ENCODE data around the gene PIWIL1. TPM values are rescaled to one million over a fixed set of nuclear protein-coding genes. Genes with fewer than 3 reads are reported as not detected.

The PIWIL1 gene
- total RNA-seq, 1 donor = not detected

DNA sequence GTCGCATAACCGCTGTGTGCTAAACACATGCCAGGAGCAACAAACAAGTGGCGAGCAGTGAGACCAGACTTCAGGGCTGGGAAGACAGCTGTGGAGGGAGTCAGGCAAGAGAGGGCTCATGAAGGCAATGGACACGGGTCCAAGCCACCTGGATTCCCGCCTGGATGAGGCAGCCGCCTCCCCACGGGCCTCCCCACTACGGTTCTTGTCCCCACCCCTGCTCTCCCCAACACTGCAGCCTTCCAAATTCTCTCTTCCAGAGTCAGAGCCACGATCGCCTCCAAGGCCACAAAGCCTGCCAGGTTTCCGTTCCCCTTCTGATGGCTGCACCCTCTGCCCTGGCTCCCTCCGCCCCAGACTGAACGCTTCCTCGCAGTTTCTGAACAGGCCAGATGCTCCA lies 36.1 kb upstream of the PIWIL1 start:
- Histone ChIP-seq H3K79me2 (ENCODE audit: insufficient read depth, low read length) (no peaks in the 10 kb centered on the region), H3K27me3 (ENCODE audit: insufficient read depth, low read length) (no peaks in the 10 kb centered on the region), H3K9me3 (ENCODE audit: low read depth, low read length) (peaks cover 2% of the 10 kb centered on the region), H3K36me3 (ENCODE audit: insufficient read depth, low read length) (no peaks in the 10 kb centered on the region), H3K4me2 (ENCODE audit: insufficient read depth, low read length) (no peak overlapping the region), H3K4me1 (ENCODE audit: insufficient read depth, low read length) (no peaks in the 10 kb centered on the region), H3K4me3 (ENCODE audit: insufficient read depth, low read length) (no peak overlapping the region), H4K20me1 (ENCODE audit: insufficient read depth, low read length) (no peaks in the 10 kb centered on the region), H3K27ac (ENCODE audit: low read depth, low read length) (no peak overlapping the region), H2AFZ (ENCODE audit: low read length) (no peak overlapping the region)
- TF ChIP-seq, protein P1, sequence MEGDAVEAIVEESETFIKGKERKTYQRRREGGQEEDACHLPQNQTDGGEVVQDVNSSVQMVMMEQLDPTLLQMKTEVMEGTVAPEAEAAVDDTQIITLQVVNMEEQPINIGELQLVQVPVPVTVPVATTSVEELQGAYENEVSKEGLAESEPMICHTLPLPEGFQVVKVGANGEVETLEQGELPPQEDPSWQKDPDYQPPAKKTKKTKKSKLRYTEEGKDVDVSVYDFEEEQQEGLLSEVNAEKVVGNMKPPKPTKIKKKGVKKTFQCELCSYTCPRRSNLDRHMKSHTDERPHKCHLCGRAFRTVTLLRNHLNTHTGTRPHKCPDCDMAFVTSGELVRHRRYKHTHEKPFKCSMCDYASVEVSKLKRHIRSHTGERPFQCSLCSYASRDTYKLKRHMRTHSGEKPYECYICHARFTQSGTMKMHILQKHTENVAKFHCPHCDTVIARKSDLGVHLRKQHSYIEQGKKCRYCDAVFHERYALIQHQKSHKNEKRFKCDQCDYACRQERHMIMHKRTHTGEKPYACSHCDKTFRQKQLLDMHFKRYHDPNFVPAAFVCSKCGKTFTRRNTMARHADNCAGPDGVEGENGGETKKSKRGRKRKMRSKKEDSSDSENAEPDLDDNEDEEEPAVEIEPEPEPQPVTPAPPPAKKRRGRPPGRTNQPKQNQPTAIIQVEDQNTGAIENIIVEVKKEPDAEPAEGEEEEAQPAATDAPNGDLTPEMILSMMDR (IDR thresholded peaks at IDR 0.05; ENCODE audit: extremely low read depth, low read depth, low read length) = no peak
- no peak for DNase-seq (ENCODE audit: insufficient read length, low spot score, missing footprints)

DNA sequence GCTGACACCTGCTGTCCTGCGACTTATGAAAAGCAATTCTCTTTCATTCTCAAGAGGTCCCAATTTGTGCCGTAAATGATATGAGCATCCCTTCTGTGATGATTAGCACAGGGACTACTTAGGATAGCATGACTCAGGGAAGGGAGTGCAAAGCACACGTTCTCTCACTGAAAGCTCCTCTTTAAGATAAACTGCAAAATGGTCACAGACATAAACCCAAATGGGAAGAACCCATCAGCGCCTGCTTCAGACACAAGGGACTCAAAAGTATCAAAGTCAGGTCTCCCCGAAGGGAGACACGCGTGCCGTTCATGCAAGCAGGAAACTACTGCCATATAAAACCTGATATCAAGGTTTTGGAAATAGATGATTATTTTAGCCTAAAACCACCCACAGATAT lies 33.9 kb upstream of the PIWIL1 start:
- Histone ChIP-seq H3K27ac (ENCODE audit: low read depth, low read length) (no peak overlapping the region), H3K4me1 (ENCODE audit: insufficient read depth, low read length) (no peaks in the 10 kb centered on the region), H3K79me2 (ENCODE audit: insufficient read depth, low read length) (no peaks in the 10 kb centered on the region), H3K4me3 (ENCODE audit: insufficient read depth, low read length) (no peak overlapping the region), H4K20me1 (ENCODE audit: insufficient read depth, low read length) (no peaks in the 10 kb centered on the region), H3K9me3 (ENCODE audit: low read depth, low read length) (peaks cover 2% of the 10 kb centered on the region), H2AFZ (ENCODE audit: low read length) (no peak overlapping the region), H3K36me3 (ENCODE audit: insufficient read depth, low read length) (no peaks in the 10 kb centered on the region), H3K4me2 (ENCODE audit: insufficient read depth, low read length) (no peak overlapping the region), H3K27me3 (ENCODE audit: insufficient read depth, low read length) (no peaks in the 10 kb centered on the region)
- no peak for DNase-seq (ENCODE audit: insufficient read length, low spot score, missing footprints)
- TF ChIP-seq, protein P1 (IDR thresholded peaks at IDR 0.05; ENCODE audit: extremely low read depth, low read depth, low read length) = no peak

DNA sequence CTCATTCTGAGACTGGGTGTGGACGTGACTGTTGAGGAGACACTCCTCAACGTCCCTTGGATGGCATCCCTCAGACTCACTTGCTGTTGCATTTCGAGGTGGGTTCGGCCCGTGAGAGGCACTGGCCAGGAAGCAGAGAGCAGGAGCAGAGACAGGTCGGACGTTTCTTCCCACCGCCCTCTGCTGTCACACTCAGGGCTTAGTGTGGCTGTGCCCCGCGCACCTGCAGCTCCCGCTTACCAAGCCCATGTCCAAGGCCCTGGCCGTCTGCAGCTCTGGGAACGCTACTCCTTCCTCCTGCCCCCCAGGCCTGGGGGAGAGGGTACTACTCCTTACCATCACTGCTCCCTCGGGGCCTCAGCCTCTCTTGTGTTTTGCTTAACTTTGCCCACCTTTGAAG lies 29.8 kb upstream of the PIWIL1 start:
- H3K36me3 ChIP-seq (ENCODE audit: insufficient read depth, low read length) = no peaks in the 10 kb centered on the region
- no peak overlapping the region for H2AFZ ChIP-seq (ENCODE audit: low read length)
- H3K27me3 ChIP-seq (ENCODE audit: insufficient read depth, low read length) = no peaks in the 10 kb centered on the region
- DNase-seq (ENCODE audit: insufficient read length, low spot score, missing footprints) = no peak
- H3K4me2 ChIP-seq (ENCODE audit: insufficient read depth, low read length) = no peak overlapping the region
- H3K27ac ChIP-seq (ENCODE audit: low read depth, low read length) = no peak overlapping the region
- H4K20me1 ChIP-seq (ENCODE audit: insufficient read depth, low read length) = no peaks in the 10 kb centered on the region
- H3K9me3 ChIP-seq (ENCODE audit: low read depth, low read length) = no peaks in the 10 kb centered on the region
- H3K4me3 ChIP-seq (ENCODE audit: insufficient read depth, low read length) = no peak overlapping the region
- no peaks in the 10 kb centered on the region for H3K4me1 ChIP-seq (ENCODE audit: insufficient read depth, low read length)
- no peaks in the 10 kb centered on the region for H3K79me2 ChIP-seq (ENCODE audit: insufficient read depth, low read length)
- TF ChIP-seq, protein P1 (IDR thresholded peaks at IDR 0.05; ENCODE audit: extremely low read depth, low read depth, low read length) = no peak

DNA sequence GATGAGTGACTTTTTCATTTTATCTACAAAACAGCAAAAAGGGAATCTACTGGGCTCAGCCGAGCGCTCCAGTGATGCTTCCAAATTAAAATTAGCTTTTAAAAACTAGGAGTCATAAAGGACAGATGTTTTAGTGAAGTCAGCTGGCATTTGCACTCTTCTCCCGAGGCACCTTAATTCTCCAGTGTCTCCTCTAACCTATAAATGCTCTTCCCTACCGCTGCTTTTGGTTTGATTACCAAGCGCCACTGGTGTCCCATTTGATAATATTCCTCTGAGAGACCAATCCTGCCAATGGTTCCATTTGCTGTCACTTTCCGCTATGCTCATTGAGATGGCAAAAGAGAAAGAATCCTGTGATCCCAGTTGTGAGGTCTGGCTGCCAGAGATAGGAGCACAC lies 29.3 kb upstream of the PIWIL1 start:
- H3K4me3 ChIP-seq (ENCODE audit: insufficient read depth, low read length) = no peak overlapping the region
- TF ChIP-seq, protein P1 (IDR thresholded peaks at IDR 0.05; ENCODE audit: extremely low read depth, low read depth, low read length) = no peak
- H4K20me1 ChIP-seq (ENCODE audit: insufficient read depth, low read length) = no peaks in the 10 kb centered on the region
- H3K9me3 ChIP-seq (ENCODE audit: low read depth, low read length) = no peaks in the 10 kb centered on the region
- no peaks in the 10 kb centered on the region for H3K36me3 ChIP-seq (ENCODE audit: insufficient read depth, low read length)
- H3K27ac ChIP-seq (ENCODE audit: low read depth, low read length) = no peak overlapping the region
- H3K4me2 ChIP-seq (ENCODE audit: insufficient read depth, low read length) = no peak overlapping the region
- no peaks in the 10 kb centered on the region for H3K4me1 ChIP-seq (ENCODE audit: insufficient read depth, low read length)
- no peaks in the 10 kb centered on the region for H3K79me2 ChIP-seq (ENCODE audit: insufficient read depth, low read length)
- no peak for DNase-seq (ENCODE audit: insufficient read length, low spot score, missing footprints)
- H3K27me3 ChIP-seq (ENCODE audit: insufficient read depth, low read length) = no peaks in the 10 kb centered on the region
- H2AFZ ChIP-seq (ENCODE audit: low read length) = no peak overlapping the region

Data from osteoblast (primary cell).